Right lobe of liver (tissue), 4 donors: ENCODE results near the gene DDX19B.

Experiments
- CTCF ChIP-seq, 4 donors: fragments of 200-600 bp in 3 of 4; fragments of 450-650 bp in 1 of 4; IDR thresholded peaks; one replicate each; pipeline versions ENCODE4 v1.5.1 to v1.8.0; 2016 to 2022; ENCODE audit warnings: antibody characterized with exemption in 4 of 4, mild to moderate bottlenecking in 2 of 4
- POLR2A ChIP-seq: fragments of 450-650 bp; IDR thresholded peaks from one replicate; pipeline ENCODE4 v1.6.1; 2017; ENCODE audit warnings: antibody characterized with exemption, mild to moderate bottlenecking
- donor health status: DM: no; HTN: no; CAD: no.
- donor health status: DM: no; HTN: no; CAD: no.
- donor health status: DM: no; HTN: yes; CAD: no.

GRCh38 chr16:70342016-70342415, 43.0 kb downstream of the DDX19B start:
- TF ChIP-seq CTCF (IDR thresholded peaks at IDR 0.05) (no peak), POLR2A (no peak)
